Skin epidermis (tissue), 12 donors: Measurements from ENCODE around the gene PLXDC1.
"Not testable (repeated sequence)": the region's sequence is repeated elsewhere in the genome, so short reads cannot be mapped to it uniquely, and the experiment has no call there.

Experiments
- H3K27ac ChIP-seq, 21 experiments: fragments of 200-600 bp; sonication (generic) in 11 of 21; one replicate each; pipeline ENCODE4 v1.5.0; 2020; ENCODE audit warnings: mild to moderate bottlenecking in 3 of 21, inconsistent platforms in 2 of 21, moderate library complexity in 2 of 21
- H3K4me3 ChIP-seq, 7 experiments: fragments of 200-600 bp; sonication (generic) in 2 of 7; one replicate each; pipeline ENCODE4 v1.5.0; 2020; ENCODE audit warnings: inconsistent platforms in 2 of 7, mild to moderate bottlenecking in 2 of 7, moderate library complexity in 1 of 7

The PLXDC1 gene

GRCh38 chr17:39139161-39139511 lies 12.3 kb downstream of the PLXDC1 start:
- Histone ChIP-seq H3K27ac (peak overlapping the region in 17 of 21 experiments; percentile 2 to 83 (median 54)), H3K4me3 (no peak overlapping the region)

- H3K27ac ChIP-seq: peak overlapping the region in 15 of 21 experiments; percentile 8 to 83 (median 54)
Measured at GRCh38 chr17:39138431-39139160, 12.8 kb downstream of the PLXDC1 start.

GRCh38 chr17:39134878-39135277 lies 16.6 kb downstream of the PLXDC1 start:
- peak overlapping the region in 9 of 21 experiments; percentile 36 to 83 (median 62) for H3K27ac ChIP-seq
- H3K4me3 ChIP-seq: no peak overlapping the region

More at GRCh38 chr17:39138431-39139160, 12.8 kb downstream of the PLXDC1 start:
- no peak overlapping the region for H3K4me3 ChIP-seq

GRCh38 chr17:39132192-39132610 lies 19.2 kb downstream of the PLXDC1 start:
- Histone ChIP-seq H3K4me3 (no peak overlapping the region), H3K27ac (peak overlapping the region in 14 of 21 experiments; percentile 5 to 82 (median 54))

GRCh38 chr17:39131616-39132015 lies 19.8 kb downstream of the PLXDC1 start:
- H3K4me3 ChIP-seq: no peak overlapping the region
- peak overlapping the region in 10 of 21 experiments; percentile 11 to 82 (median 48) for H3K27ac ChIP-seq

- Histone ChIP-seq H3K4me3 (no peak overlapping the region), H3K27ac (no peak overlapping the region)
Measured at GRCh38 chr17:39130205-39130604, 21.2 kb downstream of the PLXDC1 start.

GRCh38 chr17:39129544-39129943 lies 21.9 kb downstream of the PLXDC1 start:
- H3K27ac ChIP-seq, H3K4me3 ChIP-seq: not testable (repeated sequence)

- Histone ChIP-seq H3K27ac (no peak overlapping the region), H3K4me3 (no peak overlapping the region)
Measured at GRCh38 chr17:39126436-39126835, 25.0 kb downstream of the PLXDC1 start.

- no peak overlapping the region for H3K4me3 ChIP-seq
- H3K27ac ChIP-seq: no peak overlapping the region
Measured at GRCh38 chr17:39125143-39125875, 26.1 kb downstream of the PLXDC1 start.

GRCh38 chr17:39123627-39124026 lies 27.8 kb downstream of the PLXDC1 start:
- Histone ChIP-seq H3K27ac (no peak overlapping the region), H3K4me3 (no peak overlapping the region)

- H3K4me3 ChIP-seq: no peak overlapping the region
- H3K27ac ChIP-seq: no peak overlapping the region
Measured at GRCh38 chr17:39122991-39123390, 28.4 kb downstream of the PLXDC1 start.

- H3K4me3 ChIP-seq: not testable (repeated sequence)
Measured at GRCh38 chr17:39121919-39122318, 29.5 kb downstream of the PLXDC1 start.

GRCh38 chr17:39118674-39119419 lies 32.6 kb downstream of the PLXDC1 start:
- Histone ChIP-seq H3K27ac (peak overlapping the region in 2 of 21 experiments; percentile 6 to 39), H3K4me3 (no peak overlapping the region)

More at GRCh38 chr17:39121919-39122318, 29.5 kb downstream of the PLXDC1 start:
- H3K27ac ChIP-seq: not testable (repeated sequence)

- Histone ChIP-seq H3K4me3 (no peak overlapping the region), H3K27ac (no peak overlapping the region)
Measured at GRCh38 chr17:39116224-39116623, 35.2 kb downstream of the PLXDC1 start.

GRCh38 chr17:39115135-39115534 lies 36.3 kb downstream of the PLXDC1 start:
- no peak overlapping the region for H3K4me3 ChIP-seq
- H3K27ac ChIP-seq: peak overlapping the region in 14 of 21 experiments; percentile 6 to 75 (median 50)

- peak overlapping the region in 12 of 21 experiments; percentile 30 to 75 (median 53) for H3K27ac ChIP-seq
Measured at GRCh38 chr17:39114723-39115122, 36.7 kb downstream of the PLXDC1 start.

GRCh38 chr17:39113871-39114270 lies 37.6 kb downstream of the PLXDC1 start:
- Histone ChIP-seq H3K27ac (no peak overlapping the region), H3K4me3 (no peak overlapping the region)

More at GRCh38 chr17:39114723-39115122, 36.7 kb downstream of the PLXDC1 start:
- no peak overlapping the region for H3K4me3 ChIP-seq

GRCh38 chr17:39110435-39111136 lies 40.9 kb downstream of the PLXDC1 start:
- Histone ChIP-seq H3K27ac (no peak overlapping the region), H3K4me3 (no peak overlapping the region)
